Prostate gland (tissue), 2 donors: ENCODE data around the gene FOXP2. TPM values are rescaled to one million over a fixed set of nuclear protein-coding genes. Genes with fewer than 3 reads are reported as not detected.

Experiments used
- DNase-seq: peaks from one replicate; pipeline ENCODE4 v3.0.0-alpha.2; 2019; ENCODE audit warnings: low spot score
- H3K27ac ChIP-seq, 2 donors: fragments of 200-600 bp; sonication (generic); 2 replicates each; pipeline ENCODE4 v1.5.1; 2017 to 2019
- H3K27me3 ChIP-seq: fragments of 200-600 bp; sonication (generic); replicated peaks from 2 replicates; pipeline ENCODE4 v1.5.1; 2019; ENCODE audit not compliant: insufficient read depth
- H3K36me3 ChIP-seq, 2 donors: fragments of 200-600 bp; sonication (generic); 1 replicate in 1 of 2; 2 replicates in 1 of 2; pipeline versions ENCODE4 v1.5.1 to v1.8.1; 2017 to 2019
- H3K4me1 ChIP-seq: fragments of 200-600 bp; sonication (generic); replicated peaks from 2 replicates; pipeline ENCODE4 v1.5.1; 2019
- H3K4me3 ChIP-seq, 2 donors: fragments of 200-600 bp; sonication (generic); 2 replicates each; pipeline ENCODE4 v1.5.1; 2017 to 2019
- H3K9me3 ChIP-seq: fragments of 200-600 bp; sonication (generic); 2 replicates; pipeline ENCODE4 v1.5.1; 2017
- CTCF ChIP-seq, 4 experiments: fragments of 200-600 bp in 2 of 4; fragments of 450-650 bp in 2 of 4; sonication (generic) in 2 of 4; IDR thresholded peaks; 1 replicate in 3 of 4; 2 replicates in 1 of 4; pipeline ENCODE4 v1.5.1; 2016 to 2019; ENCODE audit warnings: antibody characterized with exemption in 4 of 4, mild to moderate bottlenecking in 2 of 4, moderate library complexity in 2 of 4
- POLR2A ChIP-seq: fragments of 450-650 bp; IDR thresholded peaks from one replicate; pipeline ENCODE4 v1.6.1; 2016; ENCODE audit warnings: antibody characterized with exemption, mild to moderate bottlenecking
- POLR2AphosphoS5 ChIP-seq: sonication (generic); formaldehyde crosslinking; IDR thresholded peaks from one replicate; pipeline ENCODE4 v1.6.1; 2017; ENCODE audit warnings: antibody characterized with exemption
- WGBS: methylation state at CpG from one replicate; pipeline ENCODE4 v1.1.5; 2018; 5-methylcytosine and 5-hydroxymethylcytosine counted together
- intact Hi-C: fragments of 100-400 bp; cut with DNase I; formaldehyde crosslinking; loops from one replicate; pipeline ENCODE4 v1.14.2; 2022
- total RNA-seq, 2 donors: library from RNA; depleted of rRNA; stranded (reverse); fragments of >200 nt; gene quantifications; one replicate each; pipeline ENCODE4 v1.1.0, GENCODE V29; 2016

The FOXP2 gene
- total RNA-seq, 2 donors from 2014 or later = 4.9 to 5.6 TPM

GRCh38 chr7:114652041-114652440 lies 237.4 kb downstream of the FOXP2 start:
- TF ChIP-seq POLR2A = no peak
- no peak for TF ChIP-seq POLR2AphosphoS5
- no peak for TF ChIP-seq CTCF (IDR thresholded peaks at IDR 0.05)
- H3K27me3 ChIP-seq = no peaks in the 10 kb centered on the region
- 68% methylated on average over 5 of the region's 5 CpGs for WGBS
- no peak overlapping the region for H3K27ac ChIP-seq
- no peaks in the 10 kb centered on the region for H3K36me3 ChIP-seq
- no peak for DNase-seq
- H3K4me1 ChIP-seq = no peaks in the 10 kb centered on the region
- no peaks in the 10 kb centered on the region for H3K9me3 ChIP-seq
- intact Hi-C loops = no loop called here
- no peak overlapping the region for H3K4me3 ChIP-seq

GRCh38 chr7:114653364-114654088 lies 238.9 kb downstream of the FOXP2 start:
- 62% methylated on average over 10 of the region's 10 CpGs for WGBS
- TF ChIP-seq CTCF (IDR thresholded peaks at IDR 0.05) (no peak), POLR2AphosphoS5 (no peak), POLR2A (no peak)
- intact Hi-C loops = no loop called here
- Histone ChIP-seq H3K27me3 (no peaks in the 10 kb centered on the region), H3K4me1 (no peaks in the 10 kb centered on the region), H3K36me3 (no peaks in the 10 kb centered on the region), H3K27ac (no peak overlapping the region), H3K9me3 (no peaks in the 10 kb centered on the region), H3K4me3 (no peak overlapping the region)
- no peak for DNase-seq

GRCh38 chr7:114656466-114656865 lies 241.9 kb downstream of the FOXP2 start:
- Histone ChIP-seq H3K4me1 (no peaks in the 10 kb centered on the region), H3K4me3 (no peak overlapping the region), H3K36me3 (no peaks in the 10 kb centered on the region), H3K27ac (no peak overlapping the region), H3K27me3 (no peaks in the 10 kb centered on the region), H3K9me3 (no peaks in the 10 kb centered on the region)
- intact Hi-C loops = no loop called here
- TF ChIP-seq CTCF (IDR thresholded peaks at IDR 0.05) (no peak), POLR2A (no peak), POLR2AphosphoS5 (no peak)
- 56% methylated on average over 3 of the region's 3 CpGs for WGBS
- no peak for DNase-seq

- H3K36me3 ChIP-seq = no peaks in the 10 kb centered on the region
- intact Hi-C loops = no loop called here
- H3K27me3 ChIP-seq = no peaks in the 10 kb centered on the region
- no peak for DNase-seq
- H3K4me3 ChIP-seq = no peak overlapping the region
- H3K27ac ChIP-seq = no peak overlapping the region
- TF ChIP-seq POLR2A (no peak), POLR2AphosphoS5 (no peak), CTCF (IDR thresholded peaks at IDR 0.05) (no peak)
- WGBS = 89% methylated on average over 2 of the region's 2 CpGs
- H3K9me3 ChIP-seq = no peaks in the 10 kb centered on the region
- no peaks in the 10 kb centered on the region for H3K4me1 ChIP-seq
These were observed 242.7 kb downstream of the FOXP2 start for GRCh38 chr7:114657279-114657678.

- Histone ChIP-seq H3K27ac (no peak overlapping the region), H3K27me3 (no peaks in the 10 kb centered on the region), H3K4me3 (no peak overlapping the region), H3K36me3 (no peaks in the 10 kb centered on the region), H3K9me3 (no peaks in the 10 kb centered on the region), H3K4me1 (no peaks in the 10 kb centered on the region)
- TF ChIP-seq CTCF (IDR thresholded peaks at IDR 0.05) (no peak), POLR2AphosphoS5 (no peak), POLR2A (no peak)
- intact Hi-C loops = no loop called here
- 94% methylated on average over 4 of the region's 4 CpGs for WGBS
- DNase-seq = no peak
These were observed 243.6 kb downstream of the FOXP2 start for GRCh38 chr7:114658216-114658615.
